HG03575 (cell line): Measurements from ENCODE around the gene ZNF135.

Source experiments
- ATAC-seq: cut with Tn5 transposase; IDR thresholded peaks from one replicate; pipeline ENCODE4 v1.9.1; 2021; ENCODE audit not compliant: unreplicated experiment, insufficient number of reproducible peaks, low FRiP score; ENCODE audit errors: extremely low read depth

ZNF135 gene

GRCh38 chr19:58086825-58087710 is 28.0 kb downstream of the ZNF135 start:
- no peak for ATAC-seq

GRCh38 chr19:58088521-58089052 is 29.5 kb downstream of the ZNF135 start:
- ATAC-seq: no peak

- no peak for ATAC-seq
Observed at GRCh38 chr19:58089846-58090245, 30.8 kb downstream of the ZNF135 start.

GRCh38 chr19:58091251-58091995 is 32.3 kb downstream of the ZNF135 start:
- ATAC-seq: no peak

- ATAC-seq: no peak
Observed at GRCh38 chr19:58093071-58093470, 34.0 kb downstream of the ZNF135 start.

- ATAC-seq: no peak
Observed at GRCh38 chr19:58095328-58095727, 36.2 kb downstream of the ZNF135 start.

- no peak for ATAC-seq
Observed at GRCh38 chr19:58096884-58097283, 37.8 kb downstream of the ZNF135 start.

GRCh38 chr19:58097349-58097748 is 38.3 kb downstream of the ZNF135 start:
- no peak for ATAC-seq

GRCh38 chr19:58097781-58098681 is 38.9 kb downstream of the ZNF135 start, which contains the start of gene ZSCAN18:
ZSCAN18 (minus strand) TSS chr19:58098231; CDS start chr19:58090267, 7,964 bp downstream.
- no peak for ATAC-seq

GRCh38 chr19:58098682-58098998 is 39.6 kb downstream of the ZNF135 start:
- no peak for ATAC-seq

GRCh38 chr19:58107778-58108545 is 48.9 kb downstream of the ZNF135 start:
- no peak for ATAC-seq

- no peak for ATAC-seq
Observed at GRCh38 chr19:58108546-58108817, 49.4 kb downstream of the ZNF135 start.

- ATAC-seq: no peak
Observed at GRCh38 chr19:58117841-58118575, 58.9 kb downstream of the ZNF135 start.

- ATAC-seq: no peak
Observed at GRCh38 chr19:58118979-58119733, 60.1 kb downstream of the ZNF135 start.
